ENCODE results near the gene PLCD3.

- TF ChIP-seq CTCF (IDR thresholded peaks at IDR 0.05; ENCODE audit: low read length) (no peak), EZH2 (optimal IDR thresholded peaks at IDR 0.05; ENCODE audit: low read depth, low read length) (no peak)
Measured at GRCh38 chr17:45107293-45108010, 24.9 kb downstream of the PLCD3 start.
